Left ventricle myocardium inferior (tissue), 1 donor: ENCODE data around the gene ANKH. TPM values are rescaled to one million over a fixed set of nuclear protein-coding genes. Genes with fewer than 3 reads are reported as not detected.

Source experiments
- DNase-seq: peaks from one replicate; pipeline ENCODE4 v3.0.0-alpha.2; 2020
- H3K27ac ChIP-seq: fragments of 200-600 bp; replicated peaks from 2 replicates; pipeline ENCODE4 v1.8.0; 2021
- H3K27me3 ChIP-seq: fragments of 200-600 bp; 2 replicates; pipeline ENCODE4 v1.8.0; 2021; ENCODE audit warnings: low read depth
- H3K36me3 ChIP-seq: fragments of 200-600 bp; 2 replicates; pipeline ENCODE4 v1.8.0; 2021
- H3K4me1 ChIP-seq: fragments of 200-600 bp; 2 replicates; pipeline ENCODE4 v1.8.0; 2021
- H3K4me3 ChIP-seq: fragments of 200-600 bp; 2 replicates; pipeline ENCODE4 v1.8.0; 2021; ENCODE audit warnings: mild to moderate bottlenecking, moderate library complexity
- H3K9me3 ChIP-seq: fragments of 200-600 bp; replicated peaks from 2 replicates; pipeline ENCODE4 v1.8.0; 2021
- intact Hi-C: fragments of 100-400 bp; cut with micrococcal nuclease; formaldehyde crosslinking; loops from one replicate; pipeline ENCODE4 v1.11.0; 2022
- total RNA-seq: library from RNA; stranded (reverse); fragmentation: NEBNext Ultra II Directional; extraction: Animal tissue kit (Norgen Biotek cat#: 25700); gene quantifications from one replicate; pipeline ENCODE4 v1.2.1, GENCODE V29; 2021
- TF ChIP-seq, protein P1 (sequence below): fragments of 200-600 bp; IDR thresholded peaks from 2 replicates; pipeline ENCODE4 v1.8.0; 2021; ENCODE audit warnings: antibody characterized with exemption, mild to moderate bottlenecking, borderline replicate concordance
- donor health status: DM: no; HTN: yes; CAD: no; lungs with severe emphysema.

ANKH gene
- total RNA-seq, 1 donor from 2014 or later, result 227 TPM

DNA sequence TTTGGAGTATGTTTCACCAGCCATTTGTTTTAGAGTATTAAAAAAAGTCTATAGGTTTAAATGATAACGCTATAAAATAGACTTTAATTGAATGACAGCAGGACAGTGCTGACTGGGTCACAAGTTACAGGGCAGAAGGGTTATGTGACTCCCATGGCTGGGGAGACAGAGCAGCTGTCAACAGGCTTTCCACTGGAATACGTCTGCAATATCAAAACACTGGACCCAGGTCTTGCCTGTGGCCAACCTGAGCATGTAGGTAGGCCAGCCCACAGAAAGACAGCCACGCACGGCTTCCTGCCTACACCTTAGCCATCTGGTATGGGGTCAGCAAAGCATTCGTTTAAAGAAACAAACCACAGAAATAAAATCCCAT is 126.4 kb downstream of the ANKH start:
- peaks cover 70% of the 10 kb centered on the region for H3K36me3 ChIP-seq
- no peak overlapping the region for H3K4me3 ChIP-seq
- peak overlapping the region; percentile 77 for H3K27ac ChIP-seq
- H3K9me3 ChIP-seq, result no peaks in the 10 kb centered on the region
- intact Hi-C loops, result no loop called here
- no peaks in the 10 kb centered on the region for H3K27me3 ChIP-seq
- no peak for DNase-seq
- peaks cover 52% of the 10 kb centered on the region for H3K4me1 ChIP-seq
- TF ChIP-seq, protein P1, sequence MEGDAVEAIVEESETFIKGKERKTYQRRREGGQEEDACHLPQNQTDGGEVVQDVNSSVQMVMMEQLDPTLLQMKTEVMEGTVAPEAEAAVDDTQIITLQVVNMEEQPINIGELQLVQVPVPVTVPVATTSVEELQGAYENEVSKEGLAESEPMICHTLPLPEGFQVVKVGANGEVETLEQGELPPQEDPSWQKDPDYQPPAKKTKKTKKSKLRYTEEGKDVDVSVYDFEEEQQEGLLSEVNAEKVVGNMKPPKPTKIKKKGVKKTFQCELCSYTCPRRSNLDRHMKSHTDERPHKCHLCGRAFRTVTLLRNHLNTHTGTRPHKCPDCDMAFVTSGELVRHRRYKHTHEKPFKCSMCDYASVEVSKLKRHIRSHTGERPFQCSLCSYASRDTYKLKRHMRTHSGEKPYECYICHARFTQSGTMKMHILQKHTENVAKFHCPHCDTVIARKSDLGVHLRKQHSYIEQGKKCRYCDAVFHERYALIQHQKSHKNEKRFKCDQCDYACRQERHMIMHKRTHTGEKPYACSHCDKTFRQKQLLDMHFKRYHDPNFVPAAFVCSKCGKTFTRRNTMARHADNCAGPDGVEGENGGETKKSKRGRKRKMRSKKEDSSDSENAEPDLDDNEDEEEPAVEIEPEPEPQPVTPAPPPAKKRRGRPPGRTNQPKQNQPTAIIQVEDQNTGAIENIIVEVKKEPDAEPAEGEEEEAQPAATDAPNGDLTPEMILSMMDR, result no peak

DNA sequence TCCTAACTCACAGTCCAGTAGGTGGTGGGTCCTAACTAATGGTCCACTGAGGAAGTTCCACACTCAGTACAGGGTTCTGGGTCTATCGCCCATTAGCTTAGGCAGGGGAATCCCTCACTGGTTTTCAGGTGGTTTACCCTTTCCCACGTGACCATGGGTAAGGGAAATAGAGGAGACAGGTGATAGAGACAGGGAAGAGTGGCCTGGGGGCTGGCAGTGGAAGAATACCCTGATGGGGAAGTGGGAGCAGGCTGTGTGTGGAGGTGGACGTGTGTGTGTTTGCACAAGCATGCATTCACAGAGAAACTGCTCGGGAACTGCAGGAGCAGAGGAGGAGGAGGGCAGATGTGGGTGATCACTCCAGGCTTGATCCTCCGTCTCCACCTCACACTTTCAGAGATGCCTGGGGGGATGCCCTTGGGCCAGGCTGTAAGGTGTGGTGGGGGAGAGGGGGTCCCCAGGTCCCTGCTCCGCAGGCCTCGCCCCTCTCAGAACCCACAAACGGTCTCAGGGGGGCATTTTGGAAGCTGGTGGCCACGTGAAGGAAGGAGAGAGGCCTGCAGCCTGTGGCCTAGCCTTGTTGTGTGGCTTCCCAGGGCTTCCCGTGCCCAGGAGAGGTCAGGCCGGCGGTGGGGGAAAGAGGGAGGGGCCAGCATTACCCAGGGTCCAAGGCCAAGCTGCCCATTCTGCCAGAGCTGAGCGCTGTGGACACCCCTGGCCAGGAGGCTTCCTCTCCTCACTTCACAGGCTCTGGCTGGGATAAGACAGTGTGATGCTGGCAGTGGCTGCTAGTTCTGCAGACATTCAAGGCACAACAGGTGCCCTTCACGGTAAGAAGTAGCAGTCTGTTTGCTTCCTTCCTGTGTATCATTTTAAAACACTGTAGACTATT is 127.0 kb downstream of the ANKH start:
- Histone ChIP-seq H3K27ac (peak overlapping the region; percentile 77), H3K4me1 (peaks cover 59% of the 10 kb centered on the region), H3K27me3 (no peaks in the 10 kb centered on the region), H3K4me3 (no peak overlapping the region), H3K36me3 (peaks cover 64% of the 10 kb centered on the region), H3K9me3 (no peaks in the 10 kb centered on the region)
- intact Hi-C loops, result no loop called here
- peak; percentile 33 for DNase-seq
- TF ChIP-seq, protein P1, result no peak

DNA sequence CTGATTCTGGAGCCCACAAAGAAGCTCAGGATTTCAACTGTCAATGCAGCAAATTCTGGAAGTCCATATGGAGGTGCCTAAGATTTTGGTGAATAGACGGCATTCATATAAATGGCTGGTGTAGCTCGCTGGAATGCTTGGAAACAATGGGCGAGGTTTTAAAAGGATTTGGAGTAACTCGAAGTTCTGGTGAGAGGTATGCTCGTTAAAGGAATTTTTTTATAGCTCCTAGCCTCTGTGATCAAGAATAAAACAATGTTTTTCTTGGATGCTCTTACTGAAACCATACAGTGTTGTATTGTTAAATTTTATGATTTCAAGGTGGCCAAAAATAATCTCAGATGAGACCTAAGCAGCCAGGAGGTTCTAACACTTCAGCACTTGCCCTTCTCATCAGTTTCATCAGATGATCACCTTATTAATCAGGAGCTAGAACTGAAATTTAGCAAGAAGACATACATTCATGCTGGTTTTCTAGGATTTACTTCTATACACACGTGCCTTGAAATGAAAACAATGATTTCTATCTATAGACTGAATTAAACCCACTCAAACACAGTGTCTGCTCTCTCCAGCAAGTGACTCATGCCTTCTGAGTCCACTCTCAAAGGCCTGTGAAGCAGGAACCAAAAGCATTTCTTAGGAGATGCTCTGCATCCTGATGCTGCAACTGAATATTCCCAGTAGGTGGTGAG is 127.8 kb downstream of the ANKH start:
- intact Hi-C loops, result no loop called here

DNA sequence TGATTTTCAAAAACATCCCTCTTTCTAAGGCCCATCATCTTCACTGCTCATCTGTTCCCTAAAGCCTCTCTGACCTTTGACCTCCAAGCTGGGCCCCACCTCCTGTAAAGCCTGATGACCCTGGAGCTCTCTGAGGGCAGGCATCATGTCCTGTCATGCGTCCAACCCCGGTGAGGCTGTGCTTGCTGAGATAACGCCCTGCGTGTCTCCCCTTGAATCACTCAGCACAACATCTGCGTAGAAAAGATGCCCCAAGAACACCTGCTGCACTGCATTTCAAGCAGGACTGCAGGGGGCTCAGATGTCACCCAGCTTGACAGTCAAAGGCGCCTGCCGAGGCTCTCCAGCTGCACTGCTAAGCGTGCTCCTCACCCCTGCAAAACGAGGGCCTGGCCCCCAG is 129.1 kb downstream of the ANKH start:
- TF ChIP-seq, protein P1, result no peak
- DNase-seq, result no peak
- H3K36me3 ChIP-seq, result peaks cover 49% of the 10 kb centered on the region
- no peak overlapping the region for H3K4me3 ChIP-seq
- peak overlapping the region; percentile 39 for H3K27ac ChIP-seq
- no peaks in the 10 kb centered on the region for H3K27me3 ChIP-seq
- H3K4me1 ChIP-seq, result peaks cover 75% of the 10 kb centered on the region
- no peaks in the 10 kb centered on the region for H3K9me3 ChIP-seq
- intact Hi-C loops, result no loop called here

More for the DNA sequence above, 127.8 kb downstream of the ANKH start:
- peak overlapping the region; percentile 77 for H3K27ac ChIP-seq
- TF ChIP-seq, protein P1, result no peak
- H3K27me3 ChIP-seq, result no peaks in the 10 kb centered on the region
- H3K4me3 ChIP-seq, result no peak overlapping the region
- DNase-seq, result no peak
- H3K36me3 ChIP-seq, result peaks cover 57% of the 10 kb centered on the region
- peaks cover 67% of the 10 kb centered on the region for H3K4me1 ChIP-seq
- H3K9me3 ChIP-seq, result no peaks in the 10 kb centered on the region

DNA sequence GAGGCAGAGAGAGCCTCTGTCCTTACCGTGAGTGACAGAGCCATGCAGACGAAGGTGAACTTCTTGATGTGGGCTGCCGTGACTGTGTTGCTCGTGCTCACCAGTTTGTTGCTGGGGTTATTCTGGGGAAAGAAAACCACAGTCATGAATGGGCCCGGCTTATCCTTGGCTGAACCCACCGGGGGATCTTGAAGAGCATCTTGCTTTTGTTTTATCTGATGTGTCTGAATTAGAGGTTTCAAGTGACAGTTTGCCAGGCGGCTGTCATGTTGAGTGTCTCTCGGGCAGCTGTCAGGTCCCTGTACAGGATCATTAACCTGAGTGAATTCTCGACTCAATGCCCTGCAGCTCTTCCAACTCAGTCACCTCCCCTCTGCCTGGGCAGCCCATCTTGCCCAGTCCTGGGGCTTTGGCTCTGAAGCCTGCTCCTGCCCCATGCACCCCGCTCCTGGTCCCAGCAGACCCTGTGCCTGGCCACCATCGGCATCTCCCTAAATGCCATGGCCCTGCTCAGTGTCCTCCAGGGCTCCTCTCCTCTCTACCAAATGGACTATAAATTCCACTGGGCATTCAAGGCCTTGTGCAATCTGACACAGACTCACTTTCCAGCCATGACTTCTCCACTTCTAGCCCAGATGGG is 129.7 kb downstream of the ANKH start:
- Histone ChIP-seq H3K27ac (peak overlapping the region; percentile 39), H3K4me3 (no peak overlapping the region), H3K4me1 (peaks cover 81% of the 10 kb centered on the region), H3K36me3 (peaks cover 43% of the 10 kb centered on the region), H3K27me3 (no peaks in the 10 kb centered on the region), H3K9me3 (no peaks in the 10 kb centered on the region)
- DNase-seq, result no peak
- intact Hi-C loops, result no loop called here
- TF ChIP-seq, protein P1, result no peak
